Fibroblast of the aortic adventitia (primary cell): ENCODE results near the gene GJA3. TPM values are rescaled to one million over a fixed set of nuclear protein-coding genes. Genes with fewer than 3 reads are reported as not detected.

ENCODE experiments used
- DNase-seq: peaks from one replicate; pipeline ENCODE4 v3.0.0-alpha.2; 2010; ENCODE audit warnings: low read depth
- H3K4me3 ChIP-seq: 2 replicates; pipeline ENCODE4 v1.5.1; 2011; ENCODE audit warnings: low read depth, mild to moderate bottlenecking, control low read depth, low read length, moderate library complexity
- total RNA-seq: library from RNA; depleted of rRNA; stranded (reverse); fragments of >200 nt; gene quantifications from 2 replicates; pipeline ENCODE4 v1.2.3, GENCODE V29; 2012; ENCODE audit warnings: low replicate concordance
- TF ChIP-seq, protein P1 (sequence below): IDR thresholded peaks from 2 replicates; pipeline ENCODE4 v1.5.1; 2011; ENCODE audit warnings: mild to moderate bottlenecking, low read length, control low read depth, inconsistent platforms; ENCODE audit not compliant: insufficient read depth

GJA3 gene
- total RNA-seq, 1 donor = 0.90 TPM

DNA sequence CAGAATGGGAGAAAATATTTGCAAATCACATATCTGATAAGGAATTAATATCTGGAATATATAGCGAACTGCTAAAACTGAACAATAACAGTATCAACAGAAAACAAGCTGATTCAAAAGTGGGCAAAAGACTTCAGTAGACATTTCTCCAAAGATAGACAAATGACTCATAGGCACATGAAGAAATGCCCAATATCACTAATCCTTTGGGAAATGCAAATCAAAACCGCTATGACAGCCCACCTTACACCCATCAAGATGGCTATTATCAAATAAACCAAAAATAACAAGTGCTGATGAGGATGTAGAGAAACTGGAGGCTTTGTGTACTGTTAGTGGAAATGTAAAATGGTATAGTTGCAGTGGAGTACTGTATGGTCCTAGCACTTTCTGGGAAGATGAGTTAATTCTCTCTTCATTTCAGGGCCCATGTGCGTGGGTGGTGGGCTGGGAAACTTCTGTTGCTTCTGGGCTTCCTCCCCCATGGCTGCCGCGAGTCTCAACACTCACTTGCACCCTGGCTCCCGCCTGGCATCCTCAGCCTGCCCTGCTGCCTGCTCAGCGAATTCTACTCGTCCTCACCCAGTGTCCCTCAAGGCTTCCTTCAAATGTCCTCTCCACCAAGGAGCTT is 12.4 kb upstream of the GJA3 start:
- TF ChIP-seq, protein P1, sequence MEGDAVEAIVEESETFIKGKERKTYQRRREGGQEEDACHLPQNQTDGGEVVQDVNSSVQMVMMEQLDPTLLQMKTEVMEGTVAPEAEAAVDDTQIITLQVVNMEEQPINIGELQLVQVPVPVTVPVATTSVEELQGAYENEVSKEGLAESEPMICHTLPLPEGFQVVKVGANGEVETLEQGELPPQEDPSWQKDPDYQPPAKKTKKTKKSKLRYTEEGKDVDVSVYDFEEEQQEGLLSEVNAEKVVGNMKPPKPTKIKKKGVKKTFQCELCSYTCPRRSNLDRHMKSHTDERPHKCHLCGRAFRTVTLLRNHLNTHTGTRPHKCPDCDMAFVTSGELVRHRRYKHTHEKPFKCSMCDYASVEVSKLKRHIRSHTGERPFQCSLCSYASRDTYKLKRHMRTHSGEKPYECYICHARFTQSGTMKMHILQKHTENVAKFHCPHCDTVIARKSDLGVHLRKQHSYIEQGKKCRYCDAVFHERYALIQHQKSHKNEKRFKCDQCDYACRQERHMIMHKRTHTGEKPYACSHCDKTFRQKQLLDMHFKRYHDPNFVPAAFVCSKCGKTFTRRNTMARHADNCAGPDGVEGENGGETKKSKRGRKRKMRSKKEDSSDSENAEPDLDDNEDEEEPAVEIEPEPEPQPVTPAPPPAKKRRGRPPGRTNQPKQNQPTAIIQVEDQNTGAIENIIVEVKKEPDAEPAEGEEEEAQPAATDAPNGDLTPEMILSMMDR = no peak
- H3K4me3 ChIP-seq = no peak overlapping the region
- peak; percentile 40 for DNase-seq

DNA sequence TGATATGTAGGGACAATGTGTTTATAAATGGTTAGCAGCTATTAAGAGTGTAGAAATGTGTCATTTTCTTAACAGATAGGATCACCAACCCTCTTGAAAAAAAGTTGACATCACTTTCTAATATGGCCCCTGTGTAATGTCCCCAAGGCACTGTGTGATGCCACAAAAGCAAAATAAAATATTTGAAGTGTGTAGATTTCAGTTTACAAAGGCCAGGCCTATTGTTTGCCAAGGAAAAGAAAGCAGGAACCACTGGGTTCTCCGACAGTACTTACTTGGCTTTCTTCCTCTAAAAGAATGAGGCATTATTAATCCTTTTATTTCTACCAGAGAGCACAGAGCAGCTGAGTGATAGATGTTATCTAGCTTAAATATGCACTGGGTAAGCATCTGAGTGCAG is 10.5 kb upstream of the GJA3 start:
- no peak for DNase-seq
- H3K4me3 ChIP-seq = no peak overlapping the region
- TF ChIP-seq, protein P1 = no peak

DNA sequence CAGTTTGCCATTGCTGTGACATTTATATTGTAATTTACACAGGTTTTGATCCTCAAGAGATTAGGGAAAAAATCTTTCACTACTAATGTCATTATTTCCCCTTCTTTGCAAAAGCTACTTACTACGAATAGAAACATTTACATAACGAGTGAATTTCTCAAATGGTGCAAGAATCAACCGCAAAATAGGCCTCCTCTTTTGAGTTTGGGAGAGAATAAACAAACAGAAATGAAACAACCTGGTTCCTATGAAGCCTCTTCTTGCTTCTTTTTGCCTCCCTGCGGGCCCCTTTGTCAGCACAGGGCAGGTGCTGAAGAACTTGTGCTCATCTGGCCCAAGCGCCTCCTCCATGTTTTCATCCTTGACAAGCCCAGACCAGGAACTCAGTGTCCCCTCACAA is 10.1 kb upstream of the GJA3 start:
- H3K4me3 ChIP-seq = no peak overlapping the region
- DNase-seq = no peak
- TF ChIP-seq, protein P1 = no peak

DNA sequence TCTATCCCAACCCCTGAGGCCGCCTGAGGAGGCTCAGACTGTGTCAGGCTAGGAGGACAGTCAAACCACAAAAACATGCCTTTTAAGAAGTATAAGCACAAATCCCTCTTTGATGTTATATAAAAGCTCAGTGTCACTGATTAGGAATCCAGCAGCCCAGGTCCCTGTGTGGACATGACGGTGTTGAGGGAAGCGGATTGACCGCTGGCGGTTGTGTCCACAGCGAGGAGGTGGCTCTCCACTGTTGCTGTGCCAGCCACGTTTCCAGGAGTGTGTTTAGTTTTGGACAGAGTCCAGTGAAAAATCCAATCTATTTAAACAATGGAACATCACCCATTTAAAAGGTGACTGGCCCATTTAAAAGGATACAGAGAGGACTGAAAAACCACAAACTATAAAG is 7.5 kb upstream of the GJA3 start:
- H3K4me3 ChIP-seq = no peak overlapping the region
- DNase-seq = no peak
- TF ChIP-seq, protein P1 = no peak

DNA sequence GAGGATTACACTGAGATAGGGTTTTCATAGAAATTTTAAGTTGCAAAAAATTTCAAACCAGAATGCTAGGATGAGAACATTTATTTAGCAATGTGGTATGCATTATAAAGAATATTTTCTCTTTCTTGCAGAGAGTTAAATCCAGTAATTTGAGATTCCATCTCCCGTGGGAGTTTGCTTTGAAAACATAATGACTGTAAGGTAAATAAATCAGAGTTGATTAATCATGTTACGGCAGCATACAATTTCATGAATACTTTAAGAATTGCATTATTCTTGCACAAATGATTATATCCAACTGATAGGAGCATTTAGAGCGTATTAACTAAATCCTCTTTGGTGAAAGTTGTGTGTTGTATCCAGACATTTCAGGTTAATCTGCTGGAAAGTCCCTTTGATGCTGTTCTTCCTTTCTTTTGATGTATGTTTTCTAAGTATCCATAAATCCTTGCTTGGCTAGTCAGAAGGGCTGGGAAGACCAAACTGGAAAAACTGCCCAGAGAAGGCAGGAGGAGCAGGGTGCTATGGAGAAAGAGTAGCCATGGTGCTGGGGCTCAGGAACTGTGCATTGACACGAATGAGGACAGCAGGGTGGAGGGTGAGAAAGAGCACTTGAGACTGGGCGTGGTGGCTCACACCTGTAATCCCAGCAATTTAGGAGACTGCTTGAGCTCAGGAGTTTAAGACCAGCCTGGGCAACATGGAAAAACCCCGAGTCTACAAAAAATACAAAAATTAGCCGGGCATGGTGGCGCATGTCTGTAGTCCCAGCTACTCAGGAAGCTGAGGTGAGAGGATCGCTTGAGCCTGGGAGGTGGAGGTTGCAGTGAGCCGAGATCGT is 4.8 kb upstream of the GJA3 start:
- DNase-seq = peak; percentile 19
- H3K4me3 ChIP-seq = no peak overlapping the region
- TF ChIP-seq, protein P1 = no peak

DNA sequence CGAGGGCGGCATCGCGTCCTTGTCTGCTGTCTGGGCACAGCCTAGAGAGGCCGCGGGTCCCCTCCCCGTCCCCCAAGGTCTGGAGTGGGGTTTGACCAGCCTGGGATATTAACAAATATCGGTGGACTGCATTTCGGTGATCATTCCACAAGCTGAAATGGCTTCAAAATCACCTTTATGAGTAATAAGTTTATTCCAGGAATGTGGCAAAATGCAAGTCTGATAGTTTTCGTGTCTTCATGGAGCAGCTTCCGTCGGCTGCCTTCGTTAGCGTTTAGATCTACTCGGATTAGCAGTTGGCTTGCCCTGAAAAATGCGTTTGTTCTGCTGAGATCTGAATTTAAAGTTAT is 1.1 kb upstream of the GJA3 start:
- DNase-seq = no peak
- TF ChIP-seq, protein P1 = no peak
- no peak overlapping the region for H3K4me3 ChIP-seq
